H1 (cell line): ENCODE measurements around the gene TUBA4B. TPM values are rescaled to one million over a fixed set of nuclear protein-coding genes. Genes with fewer than 3 reads are reported as not detected.
A peak's percentile ranks its signal among the peaks of the same experiment; 100 is the strongest.

Source experiments
- CTCF ChIA-PET: fragments of 300-600 bp; sonication (Branson Sonifier 250); formaldehyde crosslinking; loops from one replicate; lab custom pipeline; 2021; ENCODE audit not compliant: partially characterized antibody; lab: Charles Lee
- POLR2A ChIA-PET: fragments of 300-600 bp; sonication (Branson Sonifier 250); formaldehyde crosslinking; loops from one replicate; lab custom pipeline; 2021; ENCODE audit warnings: inconsistent platforms; ENCODE audit not compliant: partially characterized antibody; lab: Charles Lee
- DNase-seq, 2 experiments: peaks; one replicate each; pipeline versions ENCODE4 v3.0.0 to v3.0.0-alpha.2; 2010 to 2022; ENCODE audit warnings: low spot score in 2 of 2, low read depth in 1 of 2, mixed read lengths in 1 of 2
- FAIRE-seq: peaks from 2 replicates; lab custom pipeline; 2011; peaks lifted over from hg19 to GRCh38; lab: Jason Lieb, UNC
- H2AFZ ChIP-seq: 2 replicates; pipeline ENCODE4 v1.8.1; 2012; ENCODE audit warnings: low read length, inconsistent platforms
- H2AK5ac ChIP-seq: 2 replicates; pipeline ENCODE4 v1.6.1; 2013; ENCODE audit warnings: low read depth, low read length
- H2BK120ac ChIP-seq: replicated peaks from 2 replicates; pipeline ENCODE3; 2013; ENCODE audit warnings: low read depth, low read length, inconsistent platforms
- H2BK12ac ChIP-seq: 2 replicates; pipeline ENCODE4 v1.6.1; 2013; ENCODE audit warnings: low read depth, low read length
- H2BK15ac ChIP-seq: 2 replicates; pipeline ENCODE4 v1.6.1; 2013; ENCODE audit warnings: low read length
- H2BK20ac ChIP-seq: 2 replicates; pipeline ENCODE4 v1.6.1; 2013; ENCODE audit warnings: low read length
- H2BK5ac ChIP-seq: 2 replicates; pipeline ENCODE4 v1.6.1; 2013; ENCODE audit warnings: low read depth, low read length
- H3K14ac ChIP-seq: 2 replicates; pipeline ENCODE4 v1.6.1; 2013; ENCODE audit warnings: inconsistent platforms; ENCODE audit not compliant: insufficient read length
- H3K18ac ChIP-seq: 2 replicates; pipeline ENCODE4 v1.6.1; 2013; ENCODE audit warnings: low read length; ENCODE audit errors: extremely low read depth
- H3K23ac ChIP-seq: 2 replicates; pipeline ENCODE4 v1.6.1; 2013; ENCODE audit warnings: inconsistent platforms; ENCODE audit not compliant: insufficient read length
- H3K23me2 ChIP-seq: 2 replicates; pipeline ENCODE4 v1.6.1; 2013; ENCODE audit warnings: low read depth, low read length
- H3K27ac ChIP-seq: 2 replicates; pipeline ENCODE4 v1.6.1; 2011; ENCODE audit warnings: low read depth, low read length, inconsistent platforms
- H3K27me3 ChIP-seq, 4 experiments: replicated peaks in 1 of 4; 1 replicate in 1 of 4; 2 replicates in 3 of 4; pipeline versions ENCODE4 v1.6.1 to v1.8.1; 2011 to 2013; ENCODE audit warnings: low read length in 3 of 4, mild to moderate bottlenecking in 3 of 4, inconsistent platforms in 2 of 4, mixed read lengths in 2 of 4, moderate library complexity in 1 of 4; ENCODE audit not compliant: control insufficient read depth in 3 of 4, insufficient read depth in 3 of 4; ENCODE audit errors: extremely low read depth in 1 of 4
- H3K36me3 ChIP-seq, 4 experiments: 2 replicates each; pipeline versions ENCODE4 v1.6.1 to v1.8.1; 2011 to 2013; ENCODE audit warnings: mild to moderate bottlenecking in 4 of 4, low read length in 3 of 4, moderate library complexity in 2 of 4, control low read depth in 1 of 4, inconsistent platforms in 1 of 4; ENCODE audit not compliant: insufficient read depth in 4 of 4, control insufficient read depth in 2 of 4
- H3K4ac ChIP-seq: replicated peaks from 2 replicates; pipeline ENCODE3; 2013; ENCODE audit warnings: low read length, low read depth, mixed read lengths, inconsistent platforms; ENCODE audit not compliant: insufficient read length
- H3K4me1 ChIP-seq, 4 experiments: replicated peaks in 1 of 4; 1 replicate in 1 of 4; 2 replicates in 3 of 4; pipeline versions ENCODE4 v1.6.1 to v1.8.1; 2011 to 2013; ENCODE audit warnings: low read length in 3 of 4, inconsistent platforms in 2 of 4, mixed read lengths in 1 of 4; ENCODE audit not compliant: insufficient read depth in 4 of 4, control insufficient read depth in 3 of 4
- H3K4me2 ChIP-seq, 2 experiments: 2 replicates each; pipeline versions ENCODE4 v1.6.1 to v1.8.1; 2011 to 2013; ENCODE audit warnings: low read depth in 2 of 2, low read length in 2 of 2, control low read depth in 1 of 2, inconsistent platforms in 1 of 2, mild to moderate bottlenecking in 1 of 2; ENCODE audit not compliant: insufficient read depth in 1 of 2
- H3K4me3 ChIP-seq, 4 experiments: fragments of 200-600, 300-600 bp in 1 of 4; sonication (generic), shearing (Covaris generic), sonication (Bioruptor Twin) in 1 of 4; 2 replicates each; pipeline versions ENCODE4 v1.5.1 to v1.8.1; 2011 to 2016; ENCODE audit warnings: low read length in 4 of 4, low read depth in 3 of 4, control low read depth in 2 of 4, inconsistent platforms in 2 of 4, mild to moderate bottlenecking in 2 of 4, mixed read lengths in 1 of 4, moderate library complexity in 1 of 4; ENCODE audit not compliant: insufficient read depth in 2 of 4; ENCODE audit errors: extremely low read depth in 1 of 4
- H3K56ac ChIP-seq: replicated peaks from 2 replicates; pipeline ENCODE3; 2013; ENCODE audit warnings: low read depth, mild to moderate bottlenecking, mixed read lengths, low read length, inconsistent platforms; ENCODE audit not compliant: insufficient read length
- H3K79me1 ChIP-seq: 2 replicates; pipeline ENCODE4 v1.6.1; 2013; ENCODE audit warnings: low read depth, low read length, control low read depth
- H3K79me2 ChIP-seq, 2 experiments: 2 replicates each; pipeline versions ENCODE4 v1.6.1 to v1.8.1; 2012 to 2013; ENCODE audit warnings: low read length in 2 of 2, mild to moderate bottlenecking in 2 of 2, inconsistent platforms in 1 of 2; ENCODE audit not compliant: insufficient read depth in 2 of 2, control insufficient read depth in 1 of 2
- H3K9ac ChIP-seq, 4 experiments: replicated peaks in 1 of 4; 1 replicate in 1 of 4; 2 replicates in 3 of 4; pipeline versions ENCODE4 v1.6.1 to v1.8.1; 2011 to 2013; ENCODE audit warnings: low read depth in 3 of 4, low read length in 3 of 4, control low read depth in 2 of 4, mild to moderate bottlenecking in 2 of 4, moderate library complexity in 2 of 4, inconsistent platforms in 1 of 4; ENCODE audit errors: extremely low read depth in 1 of 4
- H3K9me3 ChIP-seq, 2 experiments: 2 replicates each; pipeline versions ENCODE4 v1.6.1 to v1.8.1; 2012 to 2013; ENCODE audit warnings: mild to moderate bottlenecking in 2 of 2, moderate library complexity in 2 of 2, control low read depth in 1 of 2, inconsistent platforms in 1 of 2, low read depth in 1 of 2, low read length in 1 of 2, mixed read lengths in 1 of 2; ENCODE audit not compliant: insufficient read depth in 2 of 2
- H4K20me1 ChIP-seq, 2 experiments: replicated peaks in 1 of 2; 2 replicates each; pipeline versions ENCODE3 to v1.8.1; 2011 to 2013; ENCODE audit warnings: inconsistent platforms in 2 of 2, low read length in 2 of 2, mild to moderate bottlenecking in 1 of 2; ENCODE audit not compliant: insufficient read depth in 2 of 2, control insufficient read depth in 1 of 2
- H4K5ac ChIP-seq: 2 replicates; pipeline ENCODE4 v1.6.1; 2013; ENCODE audit warnings: low read length, low read depth, mixed read lengths, inconsistent platforms; ENCODE audit not compliant: insufficient read length
- H4K8ac ChIP-seq: 2 replicates; pipeline ENCODE4 v1.8.0; 2013; ENCODE audit warnings: mild to moderate bottlenecking, moderate library complexity, low read length, inconsistent platforms; ENCODE audit not compliant: insufficient read depth; ENCODE audit errors: extremely low read depth
- H4K91ac ChIP-seq: replicated peaks from 2 replicates; pipeline ENCODE3; 2013; ENCODE audit warnings: low read length, mixed read lengths, inconsistent platforms; ENCODE audit not compliant: insufficient read length
- GTF2F1 ChIP-seq: IDR thresholded peaks from 2 replicates; pipeline ENCODE4 v1.6.1; 2012; ENCODE audit warnings: low read depth, low read length, improper control_type of control experiment, borderline replicate concordance
- JUND ChIP-seq: IDR thresholded peaks from 2 replicates; pipeline ENCODE4 v1.6.1; 2011; ENCODE audit warnings: mild to moderate bottlenecking, improper control_type of control experiment, low read length
- RFX5 ChIP-seq: IDR thresholded peaks from 2 replicates; pipeline ENCODE4 v1.6.1; 2011; ENCODE audit warnings: low read depth, low read length, improper control_type of control experiment, borderline replicate concordance
- SIN3A ChIP-seq, 2 experiments: IDR thresholded peaks in 1 of 2; conservative IDR thresholded peaks in 1 of 2; 2 replicates each; pipeline ENCODE4 v1.6.1; 2011 to 2012; ENCODE audit warnings: low read length in 2 of 2, improper control_type of control experiment in 1 of 2, low read depth in 1 of 2, mild to moderate bottlenecking in 1 of 2
- SIRT6 ChIP-seq: IDR thresholded peaks from one replicate; pipeline ENCODE4 v1.7.1; 2012; ENCODE audit warnings: low read length, inconsistent platforms
- SUZ12 ChIP-seq: fragments of 200-600 bp; sonication (generic); IDR thresholded peaks from 2 replicates; pipeline ENCODE4 v1.6.1; 2012; ENCODE audit warnings: mild to moderate bottlenecking, inconsistent platforms, low read length, moderate library complexity, mixed read lengths
- TAF1 ChIP-seq: IDR thresholded peaks from 2 replicates; pipeline ENCODE4 v1.6.1; 2011; ENCODE audit warnings: mild to moderate bottlenecking, low read depth, low read length
- TCF12 ChIP-seq: IDR thresholded peaks from 2 replicates; pipeline ENCODE4 v1.6.1; 2011; ENCODE audit warnings: low read depth, mild to moderate bottlenecking, low read length
- TEAD4 ChIP-seq: IDR thresholded peaks from 2 replicates; pipeline ENCODE4 v1.6.1; 2012; ENCODE audit warnings: low read depth, low read length, inconsistent platforms, mixed read lengths
- WGBS, 2 experiments: shearing (Covaris generic) in 1 of 2; methylation state at CpG; one replicate each; pipeline versions ENCODE4 v1.1.6 to v1.1.7; 2013 to 2015; ENCODE audit warnings: low lambda C conversion rate in 2 of 2, mixed read lengths in 2 of 2, inconsistent platforms in 1 of 2, low coverage in 1 of 2, missing lambda C conversion rate in 1 of 2; ENCODE audit not compliant: insufficient replicate concordance in 2 of 2, insufficient coverage in 1 of 2, insufficient read length in 1 of 2; ENCODE audit errors: extremely low coverage in 1 of 2, missing lambda C conversion rate in 1 of 2; 5-methylcytosine and 5-hydroxymethylcytosine counted together
- polyA plus RNA-seq, 7 experiments: library from polyadenylated mRNA; depleted of rRNA in 3 of 7; stranded (reverse) in 5 of 7; unstranded in 2 of 7; fragments of >200 nt in 5 of 7; fragments of 200-250 nt in 2 of 7; gene quantifications; 1 replicate in 5 of 7; 2 replicates in 1 of 7; 4 replicates in 1 of 7; pipeline versions ENCODE4 v1.2.1 to v1.2.3, GENCODE V29; 2011 to 2013; ENCODE audit warnings: missing spikeins in 2 of 7, mixed read lengths in 2 of 7
- total RNA-seq: library from RNA; stranded (reverse); fragmentation: NEBNext Ultra II Directional; extraction: Animal tissue kit (Norgen Biotek cat#: 25700); gene quantifications from 2 replicates; pipeline ENCODE4 v1.2.1, GENCODE V29; 2021

The TUBA4B gene
- total and polyA plus RNA-seq, 2 of the 8 experiments (the other 6 are each of a cell fraction or from before 2014, with no cell fraction given), result 0.08 to 0.24 TPM

- Histone ChIP-seq H3K27ac (peak overlapping the region; percentile 41; the same call in 1 of the 2 replicates), H3K4ac (peak overlapping the region; percentile 92), H3K79me2 (no peaks in the 10 kb centered on the region), H3K56ac (no peak overlapping the region), H2BK120ac (no peak overlapping the region), H2AK5ac (no peak overlapping the region), H3K18ac (peak overlapping the region; percentile 83), H2BK20ac (no peak overlapping the region; the same call in 1 of the 2 replicates), H2AFZ (0 out of 2 replicates have a peak overlapping the region, but pooled peaks have one; percentile 27), H3K4me2 (peak overlapping the region; percentile 69 to 76), H3K27me3 (peaks cover 0 to 32% (median 19%) of the 10 kb centered on the region in 4 experiments; a peak in 6 of 7 replicates), H3K23me2 (peaks cover 4% of the 10 kb centered on the region; the same call in 1 of the 2 replicates), H4K8ac (no peak overlapping the region; the same call in 1 of the 2 replicates), H3K14ac (no peak overlapping the region), H3K9ac (peak overlapping the region in 3 of 4 experiments; percentile 31 to 65 (median 60); a peak in 5 of 7 replicates), H3K4me1 (peaks cover 0 to 8% (median 3%) of the 10 kb centered on the region in 4 experiments; a peak in 4 of 7 replicates), H4K5ac (peak overlapping the region; percentile 46), H4K91ac (peak overlapping the region; percentile 72), H2BK5ac (peak overlapping the region; percentile 81; the same call in 1 of the 2 replicates), H3K23ac (no peak overlapping the region), H3K79me1 (no peaks in the 10 kb centered on the region; the same call in 1 of the 2 replicates), H3K4me3 (peak overlapping the region; percentile 60 to 79 (median 74)), H4K20me1 (no peaks in the 10 kb centered on the region), H3K9me3 (0 out of 4 replicates have a peak, but pooled peaks cover 0 to 5% of the 10 kb centered on the region in 2 experiments), H2BK15ac (0 out of 2 replicates have a peak overlapping the region, but pooled peaks have one; percentile 29), H3K36me3 (no peaks in the 10 kb centered on the region), H2BK12ac (no peak overlapping the region)
- 9% methylated on average over 45 of the region's 67 CpGs; no CpG with 5 or more reads in 1 of the 2 experiments for WGBS, 2 experiments
- DNase-seq (peak; percentile 89 to 96), FAIRE-seq (no peak)
- ChIA-PET POLR2A (interaction anchor here (0.9 to 4.3 kb wide), 17 partner anchors 8 to 118 kb away, joined by 3 to 33 read pairs (median 4); partner anchors contain the start of genes ABCB6, CNPPD1, DNAJB2 and GLB1L), CTCF (interaction anchor here (0.6 to 11.7 kb wide), 67 partner anchors 10 to 292 kb away, joined by 3 to 220 read pairs (median 4); partner anchors contain the start of genes ABCB6, ANKZF1, ATG9A and DNAJB2)
- TF ChIP-seq SIRT6, result no peak
- TF ChIP-seq SUZ12, result peak; percentile 56; the same call in 1 of the 2 replicates
- peak; percentile 68 for TF ChIP-seq JUND
- TF ChIP-seq TEAD4, result peak; percentile 8; the same call in 1 of the 2 replicates
- no peak; the same call in 1 of the 2 replicates for TF ChIP-seq TAF1
- peak; percentile 75; the same call in 1 of the 2 replicates for TF ChIP-seq TCF12
- no peak for TF ChIP-seq RFX5
- no peak; the same call in 1 of the 2 replicates for TF ChIP-seq GTF2F1
- TF ChIP-seq SIN3A (conservative IDR thresholded peaks at IDR 0.05 in 1 of 2, IDR thresholded peaks at IDR 0.05 in 1 of 2; ENCODE audit: low read depth in 1 of 2, low read length in 2 of 2), result peak; percentile 74 to 80; a peak in 2 of 4 replicates
Measured at GRCh38 chr2:219294356-219295351, 41.6 kb downstream of the TUBA4B start.
